GM12878 (cell line): ENCODE measurements around the gene TK2. TPM values are rescaled to one million over a fixed set of nuclear protein-coding genes. Genes with fewer than 3 reads are reported as not detected.
"Not testable (repeated sequence)": the region's sequence is repeated elsewhere in the genome, so short reads cannot be mapped to it uniquely, and the experiment has no call there.

Experiments
- ATAC-seq: fragments of 200-7000 bp; cut with Tn5 transposase; 3 replicates; pipeline ENCODE4 v1.9.1; 2020; ENCODE audit warnings: mild to moderate bottlenecking, moderate library complexity
- BruUV-seq: library from RNA; stranded (reverse); fragments of 400-500 nt; replicated peaks from 2 replicates; lab custom pipeline; 2021; lab: Mats Ljungman, UMichigan
- CTCF ChIA-PET: fragments of 300-600 bp; sonication (Branson Sonifier 250); formaldehyde crosslinking; extraction: SDS; loops from one replicate; lab custom pipeline; 2021; ENCODE audit warnings: inconsistent platforms; lab: Yijun Ruan, JAX
- POLR2A ChIA-PET: fragments of 350-600 bp; formaldehyde crosslinking; extraction: SDS; loops from one replicate; lab custom pipeline; 2021; ENCODE audit warnings: inconsistent platforms; lab: Charles Lee
- RAD21 ChIA-PET: fragments of 300-600 bp; sonication (Branson Sonifier 250); formaldehyde crosslinking; loops from one replicate; lab custom pipeline; 2023; ENCODE audit warnings: antibody characterized with exemption; ENCODE audit not compliant: unreplicated experiment; lab: Charles Lee
- SMC1A ChIA-PET: fragments of 300-600 bp; sonication (Branson Sonifier 250); formaldehyde crosslinking; loops from one replicate; lab custom pipeline; 2023; ENCODE audit not compliant: unreplicated experiment, uncharacterized antibody; lab: Charles Lee
- DNase-seq: peaks from one replicate; pipeline ENCODE4 v3.0.0-alpha.2; 2011; ENCODE audit warnings: low read depth, low spot score
- FAIRE-seq: peaks from 3 replicates; lab custom pipeline; 2011; peaks lifted over from hg19 to GRCh38; lab: Jason Lieb, UNC
- H2AFZ ChIP-seq: 2 replicates; pipeline ENCODE4 v1.6.0; 2011; ENCODE audit warnings: low read depth, low read length, control low read depth; ENCODE audit not compliant: control insufficient read depth
- H3K27ac ChIP-seq: 2 replicates; pipeline ENCODE4 v1.5.1; 2011; ENCODE audit warnings: control low read depth; ENCODE audit not compliant: control insufficient read depth, insufficient read depth
- H3K27me3 ChIP-seq, 2 experiments: replicated peaks in 1 of 2; 2 replicates each; pipeline versions ENCODE4 v1.6.0 to v1.6.1; 2011; ENCODE audit warnings: low read length in 1 of 2; ENCODE audit not compliant: control insufficient read depth in 2 of 2, insufficient read depth in 2 of 2
- H3K36me3 ChIP-seq, 2 experiments: 2 replicates each; pipeline ENCODE4 v1.5.1; 2011; ENCODE audit warnings: low read length in 1 of 2; ENCODE audit not compliant: control insufficient read depth in 2 of 2, insufficient read depth in 2 of 2
- H3K4me1 ChIP-seq: 2 replicates; pipeline ENCODE4 v1.6.1; 2011; ENCODE audit warnings: mild to moderate bottlenecking, low read length, moderate library complexity, mixed read lengths; ENCODE audit not compliant: control insufficient read depth, insufficient read depth
- H3K4me2 ChIP-seq: 2 replicates; pipeline ENCODE4 v1.6.0; 2011; ENCODE audit warnings: control low read depth; ENCODE audit not compliant: control insufficient read depth, insufficient read depth
- H3K4me3 ChIP-seq: fragments of 200-600 bp; sonication (generic); 2 replicates; pipeline ENCODE4 v1.5.1; 2016
- H3K79me2 ChIP-seq: 2 replicates; pipeline ENCODE4 v1.6.0; 2011; ENCODE audit warnings: low read length; ENCODE audit not compliant: control insufficient read depth, insufficient read depth
- H3K9ac ChIP-seq: 2 replicates; pipeline ENCODE4 v1.8.0; 2011; ENCODE audit warnings: low read length, control low read depth, mixed read lengths; ENCODE audit not compliant: control insufficient read depth, insufficient read depth
- H3K9me3 ChIP-seq: replicated peaks from 3 replicates; pipeline ENCODE4 v1.5.1; 2011; ENCODE audit warnings: mild to moderate bottlenecking, low read length; ENCODE audit not compliant: control insufficient read depth, insufficient read depth
- H4K20me1 ChIP-seq: 2 replicates; pipeline ENCODE4 v1.6.0; 2011; ENCODE audit not compliant: control insufficient read depth, insufficient read depth
- ATF3 ChIP-seq: IDR thresholded peaks from 2 replicates; pipeline ENCODE4 v1.6.1; 2011; ENCODE audit warnings: low read depth, mild to moderate bottlenecking, low read length, moderate library complexity, borderline replicate concordance; ENCODE audit errors: extremely low read depth
- BACH1 ChIP-seq: fragments of 450-650 bp; IDR thresholded peaks from 2 replicates; pipeline ENCODE4 v1.6.1; 2017; ENCODE audit warnings: mild to moderate bottlenecking, borderline replicate concordance
- BCL3 ChIP-seq: IDR thresholded peaks from 2 replicates; pipeline ENCODE4 v1.6.1; 2011; ENCODE audit warnings: borderline replicate concordance, low read depth, mild to moderate bottlenecking, moderate library complexity, low read length; ENCODE audit not compliant: insufficient read depth, poor library complexity, severe bottlenecking
- EP300 ChIP-seq, 2 experiments: fragments of 150-350 bp in 1 of 2; IDR thresholded peaks; 2 replicates each; pipeline ENCODE4 v1.6.1; 2011 to 2012; ENCODE audit warnings: low read depth in 2 of 2, low read length in 2 of 2, borderline replicate concordance in 1 of 2, improper control_type of control experiment in 1 of 2, inconsistent platforms in 1 of 2; ENCODE audit not compliant: control insufficient read depth in 1 of 2
- NRF1 ChIP-seq: conservative IDR thresholded peaks from 2 replicates; pipeline ENCODE4 v1.6.1; 2011; ENCODE audit warnings: mild to moderate bottlenecking, low read depth, low read length, improper control_type of control experiment
- PAX5 ChIP-seq: IDR thresholded peaks from 2 replicates; pipeline ENCODE4 v1.6.1; 2011; ENCODE audit warnings: low read depth, low read length, borderline replicate concordance
- PKNOX1 ChIP-seq: fragments of 450-650 bp; IDR thresholded peaks from 2 replicates; pipeline ENCODE4 v1.6.1; 2016; ENCODE audit warnings: mild to moderate bottlenecking
- POLR2A ChIP-seq: IDR thresholded peaks from 2 replicates; pipeline ENCODE4 v1.6.1; 2011; ENCODE audit warnings: low read depth, mild to moderate bottlenecking, low read length
- STAT1 ChIP-seq: fragments of 450-650 bp; conservative IDR thresholded peaks from 2 replicates; pipeline ENCODE4 v1.6.1; 2014; ENCODE audit warnings: antibody characterized with exemption, mild to moderate bottlenecking
- TCF7 ChIP-seq: IDR thresholded peaks from 2 replicates; pipeline ENCODE4 v1.6.1; 2014; ENCODE audit warnings: antibody characterized with exemption, borderline replicate concordance
- WGBS: methylation state at CpG from one replicate; pipeline ENCODE4 v1.1.6; 2016; ENCODE audit warnings: low lambda C conversion rate; ENCODE audit not compliant: insufficient replicate concordance, insufficient coverage; ENCODE audit errors: missing lambda C conversion rate; 5-methylcytosine and 5-hydroxymethylcytosine counted together
- in situ Hi-C: fragments of 300-500 bp; cut with MboI; formaldehyde crosslinking; loops from 9 replicates; pipeline ENCODE4 v1.14.3; 2018; ENCODE audit warnings: mixed read lengths
- intact Hi-C: fragments of 100-400 bp; cut with micrococcal nuclease; formaldehyde crosslinking; loops from one replicate; pipeline ENCODE4 v1.14.2; 2022; ENCODE audit not compliant: unreplicated experiment
- polyA plus RNA-seq, 11 experiments: library from polyadenylated mRNA; depleted of rRNA in 4 of 11; unstranded in 6 of 11; stranded (reverse) in 5 of 11; fragments of >200 nt; fragmentation: Nextera tagmentation in 4 of 11; fragmentation: Illumina TruSeq in 1 of 11; extraction: Ambion mirVana in 4 of 11; extraction: Trizol in 1 of 11; gene quantifications; 1 replicate in 1 of 11; 2 replicates in 10 of 11; pipeline versions ENCODE4 v1.2.1 to v1.2.3, GENCODE V29; 2011 to 2016; ENCODE audit warnings: inconsistent platforms in 2 of 11, missing spikeins in 2 of 11, low read depth in 1 of 11
- total RNA-seq, 4 experiments: library from RNA; depleted of rRNA in 3 of 4; stranded (reverse); fragments of >200 nt in 3 of 4; fragmentation: Illumina TruSeq in 1 of 4; extraction: Trizol in 1 of 4; gene quantifications; 2 replicates each; pipeline versions ENCODE4 v1.2.1 to v1.2.3, GENCODE V29; 2013 to 2021

TK2 gene
- total and polyA plus RNA-seq, 10 of the 15 experiments (the other 5 are each of a cell fraction or from before 2014, with no cell fraction given) = 1.3 to 12.4 (median 3.0) TPM

GRCh38 chr16:66514391-66514790, 35.5 kb downstream of the TK2 start:
- BruUV-seq = not testable (repeated sequence)
- WGBS = 89% methylated on average over 10 of the region's 17 CpGs

GRCh38 chr16:66513111-66513723, 36.7 kb downstream of the TK2 start:
- no peak overlapping the region for H3K9ac ChIP-seq
- no peak overlapping the region for H2AFZ ChIP-seq
- DNase-seq (no peak), FAIRE-seq (no peak), ATAC-seq (no peak)
- H3K4me3 ChIP-seq = no peak overlapping the region
- no peaks in the 10 kb centered on the region for H3K79me2 ChIP-seq
- in situ Hi-C loops (no loop called here), intact Hi-C loops (no loop called here)
- H4K20me1 ChIP-seq = no peaks in the 10 kb centered on the region
- H3K27me3 ChIP-seq = no peaks in the 10 kb centered on the region
- no peaks in the 10 kb centered on the region; a peak in 1 of 4 replicates for H3K36me3 ChIP-seq
- H3K4me1 ChIP-seq = peaks cover 28% of the 10 kb centered on the region
- H3K27ac ChIP-seq = no peak overlapping the region
- 49% methylated on average over 8 of the region's 8 CpGs for WGBS
- RAD21 ChIA-PET = no interaction called here
- H3K4me2 ChIP-seq = no peak overlapping the region
- no TSS peak for BruUV-seq
- SMC1A ChIA-PET = no interaction called here
- CTCF ChIA-PET = interaction anchor here (1.1 kb wide), 1 partner anchor 227 kb away, joined by 3 read pairs; no protein-coding TSS in a partner anchor
- POLR2A ChIA-PET = interaction anchor here (0.6 kb wide), 1 partner anchor 79 kb away, joined by 3 read pairs; no protein-coding TSS in a partner anchor
- no peaks in the 10 kb centered on the region for H3K9me3 ChIP-seq
- no peak for TF ChIP-seq EP300 (IDR thresholded peaks at IDR 0.05; ENCODE audit: borderline replicate concordance in 1 of 2, control insufficient read depth in 1 of 2, low read depth in 2 of 2, low read length in 2 of 2)
- TF ChIP-seq ATF3 = no peak
- TF ChIP-seq NRF1 = no peak
- TF ChIP-seq BACH1 = no peak
- no peak for TF ChIP-seq PAX5
- TF ChIP-seq PKNOX1 = no peak
- no peak for TF ChIP-seq POLR2A
- TF ChIP-seq BCL3 = no peak
- TF ChIP-seq TCF7 = no peak
- TF ChIP-seq STAT1 = no peak

More at GRCh38 chr16:66514391-66514790, 35.5 kb downstream of the TK2 start:
- H3K9me3 ChIP-seq, CTCF ChIA-PET, FAIRE-seq, ATAC-seq, H3K27ac ChIP-seq, DNase-seq, H3K36me3 ChIP-seq, RAD21 ChIA-PET, H2AFZ ChIP-seq, intact Hi-C loops, in situ Hi-C loops, H3K4me2 ChIP-seq, H3K4me3 ChIP-seq, H3K79me2 ChIP-seq, H4K20me1 ChIP-seq, H3K27me3 ChIP-seq, POLR2A ChIA-PET, SMC1A ChIA-PET, H3K9ac ChIP-seq: not testable (repeated sequence)
- H3K4me1 ChIP-seq = peaks cover 27% of the 10 kb centered on the region
